HepG2 (cell line): ENCODE data around the gene FHIT. TPM values are rescaled to one million over a fixed set of nuclear protein-coding genes. Genes with fewer than 3 reads are reported as not detected.

Experiments
- ATAC-seq: fragments of 200-7000 bp; cut with Tn5 transposase; 3 replicates; pipeline ENCODE4 v1.9.1; 2020; ENCODE audit warnings: mild to moderate bottlenecking, moderate library complexity
- BruUV-seq: library from RNA; stranded (reverse); fragments of 400-500 nt; replicated peaks from 2 replicates; lab custom pipeline; 2021; lab: Mats Ljungman, UMichigan
- CTCF ChIA-PET: fragments of 300-600 bp; formaldehyde crosslinking; extraction: SDS; loops from one replicate; lab custom pipeline; 2021; ENCODE audit warnings: low total read pairs, inconsistent platforms, low intra/inter-chr PET ratio; lab: Yijun Ruan, JAX
- POLR2A ChIA-PET: fragments of 350-600 bp; sonication (Branson Sonifier 250); formaldehyde crosslinking; loops from one replicate; lab custom pipeline; 2020; ENCODE audit warnings: antibody characterized with exemption, inconsistent platforms; lab: Yijun Ruan, JAX
- DNase-seq: peaks from one replicate; pipeline ENCODE4 v3.0.0-alpha.2; 2015; ENCODE audit warnings: low spot score
- FAIRE-seq: peaks from 3 replicates; lab custom pipeline; 2011; peaks lifted over from hg19 to GRCh38; lab: Jason Lieb, UNC
- H2AFZ ChIP-seq: one replicate; pipeline ENCODE4 v1.6.1; 2011; ENCODE audit warnings: low read length, inconsistent platforms
- H3K27ac ChIP-seq: fragments of 300-600 bp; 3 replicates; pipeline ENCODE4 v1.8.0; 2011; ENCODE audit warnings: mixed run types, mild to moderate bottlenecking, mixed read lengths, low read length, inconsistent platforms; ENCODE audit not compliant: insufficient read depth; ENCODE audit errors: extremely low read length
- H3K27me3 ChIP-seq, 2 experiments: fragments of 200-600 bp in 1 of 2; 2 replicates in 1 of 2; 3 replicates in 1 of 2; pipeline versions ENCODE4 v1.6.0 to v1.8.0; 2011; ENCODE audit warnings: low read length in 2 of 2, mild to moderate bottlenecking in 2 of 2, moderate library complexity in 2 of 2, inconsistent platforms in 1 of 2; ENCODE audit not compliant: insufficient read depth in 2 of 2, control insufficient read depth in 1 of 2
- H3K36me3 ChIP-seq, 2 experiments: fragments of 200-600 bp in 1 of 2; replicated peaks in 1 of 2; 2 replicates in 1 of 2; 3 replicates in 1 of 2; pipeline versions ENCODE4 v1.5.1 to v1.8.0; 2011; ENCODE audit warnings: low read length in 2 of 2, inconsistent platforms in 1 of 2; ENCODE audit not compliant: insufficient read depth in 2 of 2, control insufficient read depth in 1 of 2
- H3K4me1 ChIP-seq: 2 replicates; pipeline ENCODE4 v1.5.1; 2012; ENCODE audit warnings: low read length, inconsistent platforms; ENCODE audit not compliant: insufficient read depth
- H3K4me2 ChIP-seq: 2 replicates; pipeline ENCODE4 v1.6.0; 2011; ENCODE audit warnings: low read depth, low read length, inconsistent platforms
- H3K4me3 ChIP-seq, 3 experiments: fragments of 200-600 bp in 1 of 3; sonication (generic), shearing (Covaris generic) in 1 of 3; replicated peaks in 1 of 3; 2 replicates each; pipeline ENCODE4 v1.5.1; 2011 to 2016; ENCODE audit warnings: low read length in 3 of 3, inconsistent platforms in 2 of 3, low read depth in 2 of 3, mild to moderate bottlenecking in 2 of 3, control low read depth in 1 of 3, mixed read lengths in 1 of 3; ENCODE audit not compliant: insufficient read depth in 1 of 3
- H3K79me2 ChIP-seq: one replicate; pipeline ENCODE4 v1.6.1; 2011; ENCODE audit warnings: low read length, inconsistent platforms; ENCODE audit not compliant: insufficient read depth
- H3K9ac ChIP-seq: 2 replicates; pipeline ENCODE4 v1.6.0; 2011; ENCODE audit warnings: mild to moderate bottlenecking, low read depth, low read length, inconsistent platforms; ENCODE audit not compliant: insufficient read depth
- H3K9me3 ChIP-seq: 2 replicates; pipeline ENCODE4 v1.5.1; 2012; ENCODE audit warnings: mild to moderate bottlenecking, low read length
- H4K20me1 ChIP-seq: 2 replicates; pipeline ENCODE4 v1.6.0; 2011; ENCODE audit warnings: inconsistent platforms, mild to moderate bottlenecking, low read length, moderate library complexity; ENCODE audit not compliant: insufficient read depth
- AGO2 ChIP-seq: fragments of 200-400 bp; formaldehyde crosslinking; optimal IDR thresholded peaks from 2 replicates; pipeline ENCODE3; 2017; ENCODE audit warnings: mild to moderate bottlenecking, low read depth, low read length, moderate library complexity
- BRCA1 ChIP-seq: sonication (generic); formaldehyde crosslinking; IDR thresholded peaks from 2 replicates; pipeline ENCODE4 v1.4.0; 2020; ENCODE audit warnings: missing genetic modification reagents
- DBP ChIP-seq: sonication (generic); formaldehyde crosslinking; IDR thresholded peaks from 2 replicates; pipeline ENCODE4 v1.4.0; 2020; ENCODE audit warnings: missing genetic modification reagents; ENCODE audit errors: not compliant biosample characterization
- DMAP1 ChIP-seq: IDR thresholded peaks from 2 replicates; pipeline ENCODE4 v1.6.1; 2016
- HOXA3 ChIP-seq: sonication (generic); formaldehyde crosslinking; IDR thresholded peaks from 2 replicates; pipeline ENCODE4 v1.5.0; 2020; ENCODE audit warnings: missing genetic modification reagents
- KAT7 ChIP-seq: IDR thresholded peaks from 2 replicates; pipeline ENCODE4 v1.6.1; 2018; ENCODE audit warnings: borderline replicate concordance, missing compliant biosample characterization
- MNT ChIP-seq: fragments of 450-650 bp; IDR thresholded peaks from 2 replicates; pipeline ENCODE4 v1.6.1; 2016
- MXD3 ChIP-seq: IDR thresholded peaks from 2 replicates; pipeline ENCODE4 v1.6.1; 2016; ENCODE audit warnings: mild to moderate bottlenecking, missing biosample characterization, missing genetic modification reagents
- NR2C2 ChIP-seq: sonication (generic); formaldehyde crosslinking; IDR thresholded peaks from 2 replicates; pipeline ENCODE4 v1.4.0; 2020; ENCODE audit warnings: missing genetic modification reagents, mild to moderate bottlenecking, moderate library complexity, borderline replicate concordance
- SRY ChIP-seq: sonication (generic); formaldehyde crosslinking; IDR thresholded peaks from 2 replicates; pipeline ENCODE4 v1.8.0; 2022; ENCODE audit warnings: mild to moderate bottlenecking, missing genetic modification reagents
- YEATS4 ChIP-seq: sonication (generic); formaldehyde crosslinking; IDR thresholded peaks from 2 replicates; pipeline ENCODE4 v1.4.0; 2020; ENCODE audit warnings: missing genetic modification reagents, borderline replicate concordance
- ZBTB3 ChIP-seq: sonication (generic); formaldehyde crosslinking; IDR thresholded peaks from 2 replicates; pipeline ENCODE4 v1.4.0; 2020; ENCODE audit warnings: low read depth, mild to moderate bottlenecking, moderate library complexity, missing genetic modification reagents, borderline replicate concordance
- ZSCAN29 ChIP-seq: sonication (generic); formaldehyde crosslinking; conservative IDR thresholded peaks from 2 replicates; pipeline ENCODE4 v1.4.0; 2020; ENCODE audit warnings: mild to moderate bottlenecking, missing genetic modification reagents
- in situ Hi-C: cut with HindIII; loops from 2 replicates; pipeline ENCODE4 v1.10.0; 2017; ENCODE audit warnings: low pct_unique_long_range_greater_than_20kb; ENCODE audit not compliant: extremely low pct_ligation_motif_present
- intact Hi-C: fragments of 100-400 bp; cut with micrococcal nuclease; formaldehyde crosslinking; loops from one replicate; pipeline ENCODE4 v1.10.0; 2022; ENCODE audit not compliant: unreplicated experiment
- polyA plus RNA-seq, 8 experiments: library from polyadenylated mRNA; depleted of rRNA in 3 of 8; stranded (reverse) in 7 of 8; unstranded in 1 of 8; fragments of >200 nt; fragmentation: Illumina TruSeq in 4 of 8; extraction: Trizol in 4 of 8; gene quantifications; 2 replicates each; pipeline versions ENCODE4 v1.2.1 to v1.2.3, GENCODE V29; 2011 to 2016; ENCODE audit warnings: low read depth in 4 of 8, missing spikeins in 1 of 8, mixed read lengths in 1 of 8; ENCODE audit not compliant: insufficient read depth in 1 of 8
- total RNA-seq, 5 experiments: library from RNA; depleted of rRNA; stranded (reverse); fragments of >200 nt; fragmentation: Illumina TruSeq; extraction: Trizol; gene quantifications; 2 replicates each; pipeline ENCODE4 v1.2.3, GENCODE V29; 2016; ENCODE audit warnings: low read depth in 1 of 5

The FHIT gene
- total and polyA plus RNA-seq, 2 of the 13 experiments (the other 11 are each of a cell fraction or from before 2014, with no cell fraction given): 4.0 to 4.6 TPM

- no peak for TF ChIP-seq MXD3 (CRISPR knock-in tag)
- TF ChIP-seq HOXA3 (CRISPR knock-in tag): no peak
- no peak for TF ChIP-seq ZSCAN29 (CRISPR knock-in tag)
- TF ChIP-seq BRCA1: no peak
- no peak for TF ChIP-seq MNT
Measured at GRCh38 chr3:60319179-60319858, 931.9 kb downstream of the FHIT start (continued).

- H3K4me2 ChIP-seq: no peak overlapping the region
- H4K20me1 ChIP-seq: no peaks in the 10 kb centered on the region
- no peak for TF ChIP-seq KAT7 (CRISPR knock-in tag)
- no peak for TF ChIP-seq AGO2
- no peak for TF ChIP-seq DMAP1
- no peak for TF ChIP-seq NR2C2
- TF ChIP-seq ZBTB3: no peak
- TF ChIP-seq DBP (CRISPR knock-in tag): no peak
- no peak for TF ChIP-seq SRY (CRISPR knock-in tag)
- TF ChIP-seq YEATS4 (CRISPR knock-in tag): no peak
- FAIRE-seq: no peak
- POLR2A ChIA-PET: no interaction called here
- H3K36me3 ChIP-seq: no peaks in the 10 kb centered on the region
- CTCF ChIA-PET: no interaction called here
- no TSS peak for BruUV-seq
- no peak for ATAC-seq
- no peak overlapping the region for H3K4me3 ChIP-seq
- in situ Hi-C loops (no loop called here), intact Hi-C loops (no loop called here)
- no peaks in the 10 kb centered on the region for H3K4me1 ChIP-seq
- no peak overlapping the region for H3K9ac ChIP-seq
- no peaks in the 10 kb centered on the region for H3K79me2 ChIP-seq
- no peak for DNase-seq
- no peak overlapping the region for H3K27ac ChIP-seq
- H2AFZ ChIP-seq: no peak overlapping the region
- no peaks in the 10 kb centered on the region for H3K27me3 ChIP-seq
- no peaks in the 10 kb centered on the region for H3K9me3 ChIP-seq
Measured at GRCh38 chr3:60316121-60316797, 935.0 kb downstream of the FHIT start.
